Measurements from ENCODE around the gene BPIFB6.

DNA sequence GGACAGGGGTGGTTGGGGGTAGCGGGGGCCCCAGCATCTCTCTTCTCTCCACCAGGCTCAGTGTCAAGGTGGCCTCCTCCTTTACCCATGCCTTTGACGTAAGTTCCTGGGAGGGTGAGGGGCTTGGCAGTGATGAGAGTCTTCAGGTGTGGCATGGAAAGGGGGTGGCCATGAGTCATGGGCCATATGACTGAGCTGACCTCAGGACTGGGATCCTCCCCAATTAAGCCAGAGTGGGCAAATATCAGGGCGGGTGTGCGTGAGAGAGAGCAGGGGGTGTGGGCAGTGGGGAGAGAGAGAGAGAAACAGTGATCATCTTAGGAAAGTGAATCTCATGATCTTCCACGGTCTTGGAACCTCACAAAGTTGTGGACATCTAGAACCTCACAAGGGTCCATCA lies 39.8 kb downstream of the BPIFB6 start:
- TF ChIP-seq NFIC (IDR thresholded peaks at IDR 0.05) (no peak), CREB1 (IDR thresholded peaks at IDR 0.05; ENCODE audit: low read depth) (no peak), FOXM1 (IDR thresholded peaks at IDR 0.05; ENCODE audit: borderline replicate concordance, low read depth) (no peak), RAD21 (IDR thresholded peaks at IDR 0.05; ENCODE audit: low read depth) (no peak), MAX (IDR thresholded peaks at IDR 0.05) (no peak), ZBTB7A (IDR thresholded peaks at IDR 0.05; ENCODE audit: low read depth) (no peak), EGR1 (IDR thresholded peaks at IDR 0.05) (no peak), TCF12 (IDR thresholded peaks at IDR 0.05; ENCODE audit: low read depth) (no peak), TAF1 (IDR thresholded peaks at IDR 0.05; ENCODE audit: low read depth) (no peak), USF1 (IDR thresholded peaks at IDR 0.05) (no peak), EP300 (IDR thresholded peaks at IDR 0.05; ENCODE audit: borderline replicate concordance) (no peak), YY1 (IDR thresholded peaks at IDR 0.05; ENCODE audit: low read depth) (no peak)
